Chondrocyte (in vitro differentiated cells): ENCODE data around the gene FMR1. TPM values are rescaled to one million over a fixed set of nuclear protein-coding genes. Genes with fewer than 3 reads are reported as not detected.

Experiments
- DNase-seq: peaks from one replicate; pipeline ENCODE4 v3.0.0; 2021; ENCODE audit warnings: mixed read lengths, low spot score
- H3K27ac Mint-ChIP-seq: one replicate; pipeline ENCODE4 v1.8.0; 2021; ENCODE audit warnings: mild to moderate bottlenecking, moderate library complexity, mixed read lengths; ENCODE audit not compliant: unreplicated experiment
- H3K27me3 Mint-ChIP-seq: 2 replicates; pipeline ENCODE4 v1.8.0; 2021; ENCODE audit warnings: low read depth, mixed read lengths
- H3K36me3 Mint-ChIP-seq: 2 replicates; pipeline ENCODE4 v1.8.0; 2021; ENCODE audit warnings: low read depth, mixed read lengths
- H3K4me1 Mint-ChIP-seq: 2 replicates; pipeline ENCODE4 v1.8.0; 2021; ENCODE audit warnings: low read depth, mild to moderate bottlenecking, mixed read lengths
- H3K4me3 Mint-ChIP-seq: one replicate; pipeline ENCODE4 v1.8.0; 2021; ENCODE audit warnings: mild to moderate bottlenecking, moderate library complexity, mixed read lengths; ENCODE audit not compliant: unreplicated experiment
- H3K9me3 Mint-ChIP-seq: 2 replicates; pipeline ENCODE4 v1.8.0; 2021; ENCODE audit warnings: low read depth, mixed read lengths
- CTCF ChIP-seq: fragments of 200-600 bp; sonication (generic); IDR thresholded peaks from 2 replicates; pipeline ENCODE4 v1.5.0; 2021; ENCODE audit warnings: antibody characterized with exemption, mild to moderate bottlenecking, moderate library complexity
- total RNA-seq: library from RNA; stranded (reverse); gene quantifications from 3 replicates; pipeline ENCODE4 v1.2.1, GENCODE V29; 2021

Gene FMR1
- total RNA-seq, 1 donor from 2014 or later: 34.6 TPM

- H3K27me3 Mint-ChIP-seq: no peaks in the 10 kb centered on the region
- no peak for TF ChIP-seq CTCF
- H3K4me3 Mint-ChIP-seq: no peak overlapping the region
- no peak for DNase-seq
- peaks cover 3% of the 10 kb centered on the region for H3K36me3 Mint-ChIP-seq
- no peak overlapping the region for H3K27ac Mint-ChIP-seq
- no peaks in the 10 kb centered on the region for H3K4me1 Mint-ChIP-seq
- H3K9me3 Mint-ChIP-seq: peaks cover 8% of the 10 kb centered on the region
These were observed 15.5 kb downstream of the FMR1 start for GRCh38 chrX:147927256-147927655.

DNA sequence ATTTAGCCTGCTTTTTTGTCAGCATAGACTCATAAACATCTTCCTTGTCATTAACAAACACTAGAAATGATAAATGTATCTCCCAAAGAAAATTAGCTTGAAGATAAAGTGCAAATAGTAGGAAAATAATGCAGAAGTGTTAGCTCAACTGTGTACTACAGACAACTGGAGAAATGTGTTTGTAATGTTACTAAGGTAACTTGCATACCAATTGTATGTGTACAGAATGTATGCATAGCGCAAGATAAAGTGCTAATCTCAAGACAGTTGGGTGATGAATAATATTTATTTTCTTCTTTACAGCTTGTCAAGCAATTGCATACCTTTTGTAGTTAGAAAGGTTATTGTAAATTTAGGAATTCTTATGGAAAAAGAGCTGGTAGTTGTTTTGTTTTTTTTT lies 22.1 kb downstream of the FMR1 start:
- peaks cover 3% of the 10 kb centered on the region for H3K9me3 Mint-ChIP-seq
- no peak overlapping the region for H3K4me3 Mint-ChIP-seq
- H3K36me3 Mint-ChIP-seq: peaks cover 4% of the 10 kb centered on the region
- H3K27me3 Mint-ChIP-seq: no peaks in the 10 kb centered on the region
- no peak for DNase-seq
- no peak overlapping the region for H3K27ac Mint-ChIP-seq
- no peaks in the 10 kb centered on the region for H3K4me1 Mint-ChIP-seq
- no peak for TF ChIP-seq CTCF

- DNase-seq: no peak
- TF ChIP-seq CTCF: no peak
These were observed 23.5 kb downstream of the FMR1 start for GRCh38 chrX:147935156-147935758.

GRCh38 chrX:147945286-147945685 lies 33.6 kb downstream of the FMR1 start:
- DNase-seq: no peak
- no peaks in the 10 kb centered on the region for H3K9me3 Mint-ChIP-seq
- H3K27me3 Mint-ChIP-seq: no peaks in the 10 kb centered on the region
- H3K36me3 Mint-ChIP-seq: peaks cover 8% of the 10 kb centered on the region
- no peak overlapping the region for H3K4me3 Mint-ChIP-seq
- no peaks in the 10 kb centered on the region for H3K4me1 Mint-ChIP-seq
- TF ChIP-seq CTCF: no peak
- H3K27ac Mint-ChIP-seq: no peak overlapping the region

More at GRCh38 chrX:147935156-147935758, 23.5 kb downstream of the FMR1 start:
- H3K36me3 Mint-ChIP-seq: peaks cover 2% of the 10 kb centered on the region
- H3K27ac Mint-ChIP-seq: no peak overlapping the region
- no peaks in the 10 kb centered on the region for H3K4me1 Mint-ChIP-seq
- no peak overlapping the region for H3K4me3 Mint-ChIP-seq
- no peaks in the 10 kb centered on the region for H3K27me3 Mint-ChIP-seq
- no peaks in the 10 kb centered on the region for H3K9me3 Mint-ChIP-seq

DNA sequence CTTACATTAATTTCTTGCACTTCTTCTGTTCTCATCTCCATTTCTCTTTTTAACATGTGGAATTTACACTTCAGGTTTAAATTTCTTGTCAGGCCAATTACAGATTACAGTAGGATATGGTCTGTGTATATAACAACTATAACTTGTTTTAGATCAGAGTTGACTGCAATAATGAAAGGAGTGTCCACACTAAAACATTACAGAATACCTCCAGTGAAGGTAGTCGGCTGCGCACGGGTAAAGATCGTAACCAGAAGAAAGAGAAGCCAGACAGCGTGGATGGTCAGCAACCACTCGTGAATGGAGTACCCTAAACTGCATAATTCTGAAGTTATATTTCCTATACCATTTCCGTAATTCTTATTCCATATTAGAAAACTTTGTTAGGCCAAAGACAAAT lies 36.8 kb downstream of the FMR1 start:
- no peak for DNase-seq
- Mint-ChIP-seq H3K9me3 (no peaks in the 10 kb centered on the region), H3K27ac (no peak overlapping the region), H3K36me3 (peaks cover 8% of the 10 kb centered on the region), H3K4me3 (no peak overlapping the region), H3K4me1 (no peaks in the 10 kb centered on the region), H3K27me3 (no peaks in the 10 kb centered on the region)
- TF ChIP-seq CTCF: no peak
